ENCODE results near the gene MZB1. TPM values are rescaled to one million over a fixed set of nuclear protein-coding genes. Genes with fewer than 3 reads are reported as not detected.
"Not testable (repeated sequence)": the region's sequence is repeated elsewhere in the genome, so short reads cannot be mapped to it uniquely, and the experiment has no call there.

Gene MZB1
- total RNA-seq, 4 donors from 2014 or later, result 1.1 to 6.0 TPM; not detected in 2

DNA sequence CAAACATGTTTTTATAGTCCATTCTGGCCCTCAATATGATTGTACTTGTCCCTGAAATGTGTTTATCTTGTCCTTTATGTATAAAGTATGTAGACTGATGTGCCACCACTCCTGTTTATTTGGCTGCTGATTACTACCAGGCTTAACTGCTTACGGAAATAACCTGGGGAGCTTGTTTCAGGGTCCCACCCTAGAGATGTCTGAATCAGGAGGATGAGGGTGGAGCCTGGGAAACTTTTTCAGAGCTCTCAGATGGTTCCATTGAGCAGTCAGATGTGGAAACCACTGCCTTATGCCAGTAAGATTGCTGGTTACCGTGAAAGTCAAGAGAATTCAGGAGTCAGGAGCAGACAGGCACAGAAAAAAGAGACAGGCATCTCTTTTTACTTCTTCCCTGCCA lies 25.8 kb downstream of the MZB1 start:
- DNase-seq, result no peak
- WGBS, 2 donors, result 54 to 67% methylated on average over 2 of the region's 2 CpGs
- H3K4me3 ChIP-seq (replicated peaks in 1 of 3), result no peak overlapping the region
- peaks cover 0 to 9% of the 10 kb centered on the region in 2 donors for H3K4me1 ChIP-seq
- H3K36me3 ChIP-seq, result peaks cover 36 to 38% of the 10 kb centered on the region in 2 donors
- intact Hi-C loops (cut with DNase I), result no loop called here
- H3K27ac ChIP-seq, result no peak overlapping the region
- H3K27me3 ChIP-seq, result no peaks in the 10 kb centered on the region
- TF ChIP-seq POLR2A (IDR thresholded peaks at IDR 0.05), result no peak
- no peak for TF ChIP-seq CTCF (IDR thresholded peaks at IDR 0.05)
- no peaks in the 10 kb centered on the region for H3K9me3 ChIP-seq

DNA sequence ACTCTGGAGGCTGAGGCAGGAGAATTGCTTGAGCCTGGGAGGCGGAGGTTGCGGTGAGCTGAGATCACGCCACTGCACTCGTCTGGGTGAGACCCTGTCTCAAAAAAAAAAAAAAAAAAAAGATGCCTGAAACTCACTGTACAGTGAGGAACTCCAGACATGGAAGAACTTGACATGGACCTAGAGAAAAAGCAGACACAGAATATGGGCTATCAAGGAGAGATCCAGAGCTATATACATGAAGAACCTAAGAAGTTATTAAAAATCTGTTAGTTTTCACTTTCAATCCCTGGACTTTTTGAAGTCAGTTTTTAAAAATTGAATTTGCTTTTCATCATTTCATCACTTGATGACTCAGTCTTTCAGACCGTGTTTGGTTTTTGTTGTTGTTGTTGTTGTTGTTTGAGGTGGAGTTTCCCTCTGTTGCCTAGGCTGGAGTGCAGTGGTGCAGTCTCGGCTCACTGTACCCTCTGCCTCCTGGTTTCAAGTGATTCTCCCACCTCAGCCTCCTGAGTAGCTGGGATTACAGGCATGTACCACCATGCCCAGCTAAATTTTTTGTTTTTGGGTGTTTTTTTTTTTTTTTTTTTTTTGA lies 27.8 kb downstream of the MZB1 start:
- WGBS, 2 donors, result 84 to 91% methylated on average over 6 of the region's 6 CpGs
- Histone ChIP-seq H3K27me3 (no peaks in the 10 kb centered on the region), H3K4me1 (peaks cover 0 to 9% of the 10 kb centered on the region in 2 donors), H3K9me3 (no peaks in the 10 kb centered on the region), H3K36me3 (peaks cover 28 to 31% of the 10 kb centered on the region in 2 donors), H3K27ac (no peak overlapping the region), H3K4me3 (replicated peaks in 1 of 3) (no peak overlapping the region)
- TF ChIP-seq CTCF (IDR thresholded peaks at IDR 0.05) (no peak), POLR2A (IDR thresholded peaks at IDR 0.05) (no peak)
- no peak for DNase-seq
- intact Hi-C loops (cut with DNase I), result no loop called here

DNA sequence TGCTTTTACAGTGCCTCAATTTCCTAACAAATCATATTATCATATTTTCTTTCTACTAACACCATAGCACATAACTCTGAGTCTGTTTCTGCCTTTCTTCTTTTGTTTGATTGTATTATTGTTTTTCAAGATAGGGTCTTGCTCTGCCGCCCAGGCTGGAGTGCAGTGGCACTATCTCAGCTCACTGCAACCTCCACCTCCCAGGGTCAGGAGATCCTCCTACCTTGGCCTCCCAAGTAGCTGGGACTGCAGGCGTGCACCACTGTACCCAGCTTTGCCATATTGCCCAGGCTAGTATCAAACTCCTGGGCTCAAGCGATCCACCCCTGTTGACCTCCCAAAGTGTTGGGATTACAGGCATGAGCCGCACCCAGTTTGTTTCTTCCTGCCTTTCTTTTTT lies 29.3 kb downstream of the MZB1 start:
- Histone ChIP-seq H3K27me3 (no peaks in the 10 kb centered on the region), H3K4me1 (peaks cover 0 to 9% of the 10 kb centered on the region in 2 donors), H3K4me3 (replicated peaks in 1 of 3) (no peak overlapping the region), H3K9me3 (no peaks in the 10 kb centered on the region), H3K27ac (no peak overlapping the region), H3K36me3 (peaks cover 12 to 15% of the 10 kb centered on the region in 2 donors)
- intact Hi-C loops (cut with DNase I), result no loop called here
- TF ChIP-seq CTCF (IDR thresholded peaks at IDR 0.05) (no peak), POLR2A (IDR thresholded peaks at IDR 0.05) (no peak)
- DNase-seq, result no peak
- WGBS, 2 donors, result 96 to 97% methylated on average over 4 of the region's 4 CpGs

DNA sequence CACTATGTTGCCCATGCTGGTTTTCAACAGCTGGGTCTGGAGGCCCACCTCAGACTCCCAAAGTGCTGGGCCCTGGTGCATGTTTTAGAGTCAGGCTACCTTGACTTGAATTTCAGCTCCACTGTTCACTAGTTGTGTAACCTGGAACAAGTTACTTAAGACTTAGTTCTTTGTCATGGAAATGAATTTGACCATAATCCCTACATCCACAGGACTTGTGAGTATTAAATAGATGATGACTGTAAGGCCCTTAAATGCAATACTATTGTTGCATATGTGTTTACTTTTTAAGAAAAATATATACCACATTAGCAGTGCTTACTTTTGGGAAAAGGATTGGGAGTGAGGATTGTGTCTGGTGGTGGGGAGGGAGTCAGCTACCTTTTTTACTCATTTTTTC lies 31.6 kb downstream of the MZB1 start:
- no peak overlapping the region for H3K27ac ChIP-seq
- intact Hi-C loops (cut with DNase I), result no loop called here
- no peak for DNase-seq
- no peaks in the 10 kb centered on the region for H3K36me3 ChIP-seq
- H3K4me3 ChIP-seq (replicated peaks in 1 of 3), result no peak overlapping the region
- TF ChIP-seq CTCF (IDR thresholded peaks at IDR 0.05), result no peak
- no peak for TF ChIP-seq POLR2A (IDR thresholded peaks at IDR 0.05)
- no peaks in the 10 kb centered on the region for H3K9me3 ChIP-seq
- no peaks in the 10 kb centered on the region for H3K4me1 ChIP-seq
- H3K27me3 ChIP-seq, result no peaks in the 10 kb centered on the region

GRCh38 chr5:139355900-139356299 lies 33.8 kb downstream of the MZB1 start:
- H3K4me1 ChIP-seq; intact Hi-C loops (cut with DNase I); H3K27me3 ChIP-seq: not testable (repeated sequence)

GRCh38 chr5:139354186-139354585 lies 35.5 kb downstream of the MZB1 start:
- H3K4me3 ChIP-seq (replicated peaks in 1 of 3), result no peak overlapping the region
- 77 to 96% methylated on average over 3 of the region's 3 CpGs for WGBS, 2 donors
- no peaks in the 10 kb centered on the region for H3K36me3 ChIP-seq
- H3K27ac ChIP-seq, result no peak overlapping the region
- DNase-seq, result no peak
- intact Hi-C loops (cut with DNase I), result no loop called here
- H3K27me3 ChIP-seq, result no peaks in the 10 kb centered on the region
- peaks cover 7 to 12% of the 10 kb centered on the region in 2 donors for H3K4me1 ChIP-seq
- no peaks in the 10 kb centered on the region for H3K9me3 ChIP-seq
- no peak for TF ChIP-seq CTCF (IDR thresholded peaks at IDR 0.05)

More at GRCh38 chr5:139355900-139356299, 33.8 kb downstream of the MZB1 start:
- H3K36me3 ChIP-seq; H3K9me3 ChIP-seq; DNase-seq; H3K27ac ChIP-seq; H3K4me3 ChIP-seq (replicated peaks in 1 of 3): not testable (repeated sequence)
- WGBS, 2 donors, result 93% methylated on average over 8 of the region's 8 CpGs

DNA sequence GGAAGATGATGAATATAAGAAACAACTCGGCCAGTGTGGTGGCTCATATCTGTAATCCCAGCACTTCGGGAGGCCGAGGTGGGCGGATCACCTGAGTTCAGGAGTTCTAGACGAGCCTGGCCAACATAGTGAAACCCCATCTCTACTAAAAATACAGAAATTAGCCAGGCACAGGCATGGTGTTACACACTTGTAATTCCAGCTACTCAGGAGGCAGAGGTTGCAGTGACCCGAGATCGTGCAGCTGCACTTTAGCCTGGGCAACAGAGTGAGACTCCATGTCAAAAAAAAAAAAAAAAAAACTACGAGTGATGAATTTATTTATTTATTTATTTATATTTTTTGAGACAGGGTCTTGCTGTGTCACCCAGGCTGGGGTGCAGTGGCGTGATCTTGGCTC lies 41.9 kb downstream of the MZB1 start:
- 94 to 97% methylated on average over 9 of the region's 9 CpGs for WGBS, 2 donors
- H3K36me3 ChIP-seq; intact Hi-C loops (cut with DNase I); DNase-seq; H3K9me3 ChIP-seq; H3K4me3 ChIP-seq (replicated peaks in 1 of 3); H3K27me3 ChIP-seq; H3K27ac ChIP-seq: not testable (repeated sequence)
- peaks cover 12 to 28% of the 10 kb centered on the region in 2 donors for H3K4me1 ChIP-seq

GRCh38 chr5:139345442-139345841 lies 44.3 kb downstream of the MZB1 start:
- H3K4me1 ChIP-seq, result peaks cover 21 to 31% of the 10 kb centered on the region in 2 donors
- H3K27ac ChIP-seq; DNase-seq; H3K4me3 ChIP-seq (replicated peaks in 1 of 3); H3K9me3 ChIP-seq; H3K36me3 ChIP-seq; H3K27me3 ChIP-seq; intact Hi-C loops (cut with DNase I): not testable (repeated sequence)
- whole genome bisulfite sequencing, 2 donors, result 94 to 97% methylated on average over 8 of the region's 8 CpGs

All from thyroid gland (tissue), 4 donors.